GM12891 (cell line): ENCODE results near the gene ZBTB5.

Experiments
- POLR2A ChIP-seq: IDR thresholded peaks from 2 replicates; pipeline ENCODE4 v1.6.1; 2011; ENCODE audit warnings: low read depth, low read length, control low read depth
- POLR2AphosphoS5 ChIP-seq: IDR thresholded peaks from 2 replicates; pipeline ENCODE4 v1.6.1; 2011; ENCODE audit warnings: low read depth, low read length, control low read depth

GRCh38 chr9:37415011-37415719 lies 50.1 kb downstream of the ZBTB5 start:
- TF ChIP-seq POLR2A (no peak), POLR2AphosphoS5 (no peak)
